Upper lobe of right lung (tissue), 1 donor: ENCODE data around the gene SLC5A6. TPM values are rescaled to one million over a fixed set of nuclear protein-coding genes. Genes with fewer than 3 reads are reported as not detected.
"Not testable (repeated sequence)": the region's sequence is repeated elsewhere in the genome, so short reads cannot be mapped to it uniquely, and the experiment has no call there.

Experiments
- ATAC-seq: fragments of 200-7000 bp; cut with Tn5 transposase; one replicate; pipeline ENCODE4 v1.9.1; 2020; ENCODE audit warnings: mild to moderate bottlenecking, moderate library complexity
- DNase-seq: peaks from one replicate; pipeline ENCODE4 v3.0.0-alpha.2; 2020
- H3K27ac ChIP-seq: fragments of 200-600 bp; one replicate; pipeline ENCODE4 v1.8.0; 2022
- H3K27me3 ChIP-seq: fragments of 200-600 bp; one replicate; pipeline ENCODE4 v1.8.0; 2022; ENCODE audit warnings: mild to moderate bottlenecking
- H3K36me3 ChIP-seq: fragments of 200-600 bp; one replicate; pipeline ENCODE4 v1.8.0; 2022
- H3K4me1 ChIP-seq: fragments of 200-600 bp; one replicate; pipeline ENCODE4 v1.8.0; 2022
- H3K4me3 ChIP-seq: fragments of 200-600 bp; one replicate; pipeline ENCODE4 v1.8.0; 2022; ENCODE audit warnings: mild to moderate bottlenecking
- H3K9me3 ChIP-seq: fragments of 200-600 bp; one replicate; pipeline ENCODE4 v1.8.0; 2022
- intact Hi-C: fragments of 100-400 bp; cut with DNase I; formaldehyde crosslinking; loops from one replicate; pipeline ENCODE4 v1.11.0; 2022
- total RNA-seq: library from RNA; stranded (reverse); fragmentation: NEBNext Ultra II Directional; extraction: Animal tissue kit (Norgen Biotek cat#: 25700); gene quantifications from one replicate; pipeline ENCODE4 v1.2.1, GENCODE V29; 2021
- TF ChIP-seq, protein P1 (sequence below): fragments of 200-600 bp; IDR thresholded peaks from one replicate; pipeline ENCODE4 v1.8.0; 2022; ENCODE audit warnings: antibody characterized with exemption
- donor health status: DM: no; HTN: yes; CAD: no; lungs with severe emphysema.

Gene SLC5A6
- total RNA-seq, 1 donor from 2014 or later = 24.5 TPM

DNA sequence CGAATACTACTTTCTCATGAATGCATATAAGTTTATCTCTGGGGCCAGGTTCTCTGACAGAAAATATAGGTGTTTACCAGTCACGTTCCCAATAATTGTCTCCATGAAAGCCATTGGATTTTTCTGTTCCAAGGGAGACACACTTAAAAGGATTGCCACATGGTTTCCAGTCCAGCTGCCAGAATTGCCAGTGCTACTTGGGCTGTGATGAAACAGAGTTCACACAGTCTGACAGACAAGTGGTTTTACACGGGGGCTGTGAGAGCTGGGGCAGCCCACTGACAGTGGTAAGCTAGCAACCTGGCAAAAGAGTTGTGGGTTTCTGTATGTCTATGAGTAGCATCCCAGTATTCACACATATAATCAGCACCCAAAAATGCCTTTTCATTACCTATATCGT lies 28.0 kb downstream of the SLC5A6 start:
- H3K4me3 ChIP-seq = no peak overlapping the region
- intact Hi-C loops = no loop called here
- ATAC-seq (no peak), DNase-seq (no peak)
- peaks cover 11% of the 10 kb centered on the region for H3K4me1 ChIP-seq
- TF ChIP-seq, protein P1, sequence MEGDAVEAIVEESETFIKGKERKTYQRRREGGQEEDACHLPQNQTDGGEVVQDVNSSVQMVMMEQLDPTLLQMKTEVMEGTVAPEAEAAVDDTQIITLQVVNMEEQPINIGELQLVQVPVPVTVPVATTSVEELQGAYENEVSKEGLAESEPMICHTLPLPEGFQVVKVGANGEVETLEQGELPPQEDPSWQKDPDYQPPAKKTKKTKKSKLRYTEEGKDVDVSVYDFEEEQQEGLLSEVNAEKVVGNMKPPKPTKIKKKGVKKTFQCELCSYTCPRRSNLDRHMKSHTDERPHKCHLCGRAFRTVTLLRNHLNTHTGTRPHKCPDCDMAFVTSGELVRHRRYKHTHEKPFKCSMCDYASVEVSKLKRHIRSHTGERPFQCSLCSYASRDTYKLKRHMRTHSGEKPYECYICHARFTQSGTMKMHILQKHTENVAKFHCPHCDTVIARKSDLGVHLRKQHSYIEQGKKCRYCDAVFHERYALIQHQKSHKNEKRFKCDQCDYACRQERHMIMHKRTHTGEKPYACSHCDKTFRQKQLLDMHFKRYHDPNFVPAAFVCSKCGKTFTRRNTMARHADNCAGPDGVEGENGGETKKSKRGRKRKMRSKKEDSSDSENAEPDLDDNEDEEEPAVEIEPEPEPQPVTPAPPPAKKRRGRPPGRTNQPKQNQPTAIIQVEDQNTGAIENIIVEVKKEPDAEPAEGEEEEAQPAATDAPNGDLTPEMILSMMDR = no peak
- no peaks in the 10 kb centered on the region for H3K27me3 ChIP-seq
- peak overlapping the region; percentile 73 for H3K27ac ChIP-seq
- H3K36me3 ChIP-seq = no peaks in the 10 kb centered on the region
- H3K9me3 ChIP-seq = no peaks in the 10 kb centered on the region

DNA sequence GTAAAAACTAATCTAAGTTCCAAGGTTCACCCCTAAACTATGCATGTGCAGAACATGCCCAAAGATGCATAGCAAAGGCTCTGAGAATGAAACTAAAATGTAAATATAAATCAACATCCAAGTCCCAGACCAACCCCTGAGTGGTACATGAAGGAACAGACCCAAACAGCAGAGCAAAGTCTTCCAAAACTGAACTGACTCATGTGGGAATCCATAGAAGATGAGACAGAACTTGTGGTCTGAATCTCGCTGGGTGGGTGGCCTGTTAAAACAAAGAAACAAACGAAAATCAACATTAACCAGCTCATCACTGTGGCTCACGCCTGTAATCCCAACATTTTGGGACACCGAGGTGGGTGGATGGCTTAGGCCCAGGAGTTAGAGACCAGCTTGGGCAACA lies 29.7 kb downstream of the SLC5A6 start:
- H3K27ac ChIP-seq = no peak overlapping the region
- H3K9me3 ChIP-seq = no peaks in the 10 kb centered on the region
- ATAC-seq (no peak), DNase-seq (no peak)
- H3K4me1 ChIP-seq = peaks cover 11% of the 10 kb centered on the region
- H3K36me3 ChIP-seq = no peaks in the 10 kb centered on the region
- H3K27me3 ChIP-seq = no peaks in the 10 kb centered on the region
- TF ChIP-seq, protein P1 = no peak
- H3K4me3 ChIP-seq = no peak overlapping the region
- intact Hi-C loops = no loop called here

DNA sequence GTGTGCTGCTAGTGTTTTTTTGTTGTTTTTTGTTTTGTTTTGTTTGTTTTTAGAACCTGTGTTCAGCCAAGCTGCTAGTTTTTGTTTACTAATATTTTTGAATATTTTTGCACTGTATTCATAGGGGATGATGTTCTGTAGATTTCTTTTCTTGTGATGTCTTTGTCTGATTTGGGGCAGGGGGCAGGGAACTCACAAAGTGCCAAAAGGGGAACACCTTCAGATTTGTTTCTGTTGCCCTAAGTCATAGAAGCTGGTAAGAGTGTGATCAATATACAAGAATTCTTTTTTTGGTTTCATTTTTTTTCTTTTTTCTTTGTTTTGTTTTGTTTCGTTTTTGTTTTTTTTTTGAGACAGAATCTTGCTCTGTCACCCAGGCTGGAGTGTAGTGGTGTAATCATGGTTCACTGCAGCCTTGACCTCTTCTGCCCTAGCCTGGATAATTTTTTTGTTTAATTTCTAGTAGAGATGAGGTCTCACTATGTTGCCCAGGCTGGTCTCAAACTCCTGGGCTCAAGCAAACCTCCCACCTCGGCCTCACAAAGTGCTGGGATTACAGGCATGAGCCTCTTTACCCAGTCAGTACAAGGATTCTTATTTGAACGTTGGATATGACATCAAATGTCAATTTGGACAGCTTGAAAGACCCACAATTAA lies 32.6 kb downstream of the SLC5A6 start:
- no peak overlapping the region for H3K27ac ChIP-seq
- no peak overlapping the region for H3K4me3 ChIP-seq
- TF ChIP-seq, protein P1 = no peak
- H3K27me3 ChIP-seq = no peaks in the 10 kb centered on the region
- ATAC-seq (no peak), DNase-seq (no peak)
- no peaks in the 10 kb centered on the region for H3K9me3 ChIP-seq
- H3K4me1 ChIP-seq = peaks cover 14% of the 10 kb centered on the region
- H3K36me3 ChIP-seq = no peaks in the 10 kb centered on the region
- intact Hi-C loops = no loop called here

DNA sequence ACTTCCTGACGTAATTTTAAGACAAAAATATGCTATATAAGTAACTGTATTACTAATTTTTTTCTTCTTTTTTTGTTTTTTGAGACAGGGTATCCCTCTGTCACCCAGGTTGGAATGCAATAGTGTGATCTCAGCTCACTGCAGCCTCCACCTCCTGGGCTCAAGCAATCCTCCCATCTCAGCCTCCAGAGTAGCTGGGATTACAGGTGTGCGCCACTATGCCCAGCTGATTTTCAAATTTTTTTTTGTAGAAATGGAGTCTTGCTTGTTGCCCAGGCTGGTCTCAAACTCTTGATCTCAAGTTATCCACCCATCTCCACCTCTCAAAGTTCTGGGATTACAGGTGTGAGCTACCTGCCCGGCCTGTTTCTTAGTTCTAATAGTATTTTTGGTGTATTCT lies 33.6 kb downstream of the SLC5A6 start:
- Histone ChIP-seq H3K36me3 (no peaks in the 10 kb centered on the region), H3K27me3 (no peaks in the 10 kb centered on the region), H3K27ac (no peak overlapping the region), H3K4me3 (no peak overlapping the region), H3K9me3 (no peaks in the 10 kb centered on the region), H3K4me1 (peaks cover 10% of the 10 kb centered on the region)
- TF ChIP-seq, protein P1 = no peak
- ATAC-seq = no peak
- no peak for DNase-seq
- intact Hi-C loops = no loop called here

DNA sequence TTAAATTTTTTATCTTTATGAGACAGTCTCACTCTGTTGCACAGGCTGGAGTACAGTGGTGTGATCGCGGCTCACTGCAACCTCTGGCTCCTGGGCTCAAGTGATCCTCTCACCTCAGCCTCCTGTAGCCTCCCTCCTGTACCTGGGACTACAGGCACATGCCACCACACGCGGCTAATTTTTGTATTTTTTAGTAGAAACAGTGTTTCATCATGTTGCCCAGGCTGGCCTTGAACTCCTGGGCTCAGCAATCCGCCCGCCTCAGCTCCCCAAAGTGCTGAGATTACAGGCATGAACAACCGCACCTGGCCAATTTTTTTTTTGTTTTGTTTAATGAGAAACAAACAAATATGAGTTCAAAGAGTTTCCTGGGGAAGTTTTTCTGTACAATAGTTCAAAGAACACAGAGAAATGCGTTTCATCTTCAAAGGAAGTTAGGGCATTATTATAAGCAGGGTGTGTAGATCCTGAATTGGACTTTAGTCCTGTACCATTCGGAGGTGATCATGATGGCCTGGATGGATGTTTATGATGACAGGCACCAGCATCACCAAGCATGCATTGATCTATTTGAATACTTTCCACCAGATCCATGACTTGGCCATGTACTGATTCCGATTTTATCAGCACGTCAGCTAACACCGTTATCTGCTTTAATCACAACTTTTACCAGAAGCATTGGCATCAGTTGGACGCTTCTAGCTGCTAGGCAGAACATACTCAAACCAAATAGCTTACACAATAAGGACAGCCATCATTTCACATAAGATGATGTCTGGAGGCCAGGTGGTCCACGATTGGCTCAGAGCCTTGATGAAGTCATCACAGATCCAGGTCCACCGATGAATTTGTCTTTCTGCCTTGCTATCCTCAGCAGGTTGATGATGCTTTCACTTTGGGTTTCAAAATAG lies 34.4 kb downstream of the SLC5A6 start:
- ATAC-seq (no peak), DNase-seq (no peak)
- H3K9me3 ChIP-seq = no peaks in the 10 kb centered on the region
- TF ChIP-seq, protein P1 = no peak
- H3K36me3 ChIP-seq = no peaks in the 10 kb centered on the region
- no peaks in the 10 kb centered on the region for H3K27me3 ChIP-seq
- no peak overlapping the region for H3K27ac ChIP-seq
- no peak overlapping the region for H3K4me3 ChIP-seq
- peaks cover 10% of the 10 kb centered on the region for H3K4me1 ChIP-seq
- intact Hi-C loops = no loop called here

DNA sequence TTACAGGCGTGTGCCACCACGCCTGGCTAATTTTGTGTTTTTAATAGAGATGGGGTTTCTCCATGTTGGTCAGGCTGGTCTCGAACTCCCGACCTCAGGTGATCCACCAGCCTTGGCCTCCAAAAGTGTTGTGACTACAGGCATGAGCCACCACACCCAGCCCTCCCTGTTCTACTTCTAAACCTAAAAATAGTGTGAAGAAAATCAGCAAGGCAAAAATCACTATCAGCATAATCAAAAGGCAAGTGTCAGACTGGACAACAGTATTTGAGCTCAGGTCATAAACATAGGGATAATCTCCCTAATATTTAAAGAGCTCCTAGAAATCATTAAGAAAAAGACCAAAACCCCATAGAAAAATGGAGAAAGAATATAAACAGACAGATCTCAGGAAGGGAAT lies 36.3 kb downstream of the SLC5A6 start:
- H3K36me3 ChIP-seq, H3K4me3 ChIP-seq, intact Hi-C loops: not testable (repeated sequence)

More for the DNA sequence above, 36.3 kb downstream of the SLC5A6 start:
- H3K27ac ChIP-seq, H3K27me3 ChIP-seq, H3K9me3 ChIP-seq, ATAC-seq, DNase-seq, H3K4me1 ChIP-seq: not testable (repeated sequence)
